Mammary epithelial cell (primary cell): ENCODE measurements around the gene OTOGL.

ENCODE experiments used
- EZH2 ChIP-seq: IDR thresholded peaks from 2 replicates; pipeline ENCODE4 v1.6.1; 2012; ENCODE audit warnings: low read length, inconsistent platforms, borderline replicate concordance
- TF ChIP-seq, protein P1 (sequence below), 2 donors: IDR thresholded peaks in 1 of 2; conservative IDR thresholded peaks in 1 of 2; 2 replicates each; pipeline ENCODE4 v1.5.1; 2011 to 2012; ENCODE audit warnings: inconsistent platforms in 2 of 2, low read length in 2 of 2, mild to moderate bottlenecking in 2 of 2, control low read depth in 1 of 2, low read depth in 1 of 2; ENCODE audit not compliant: insufficient read depth in 1 of 2; ENCODE audit errors: extremely low read depth in 1 of 2

DNA sequence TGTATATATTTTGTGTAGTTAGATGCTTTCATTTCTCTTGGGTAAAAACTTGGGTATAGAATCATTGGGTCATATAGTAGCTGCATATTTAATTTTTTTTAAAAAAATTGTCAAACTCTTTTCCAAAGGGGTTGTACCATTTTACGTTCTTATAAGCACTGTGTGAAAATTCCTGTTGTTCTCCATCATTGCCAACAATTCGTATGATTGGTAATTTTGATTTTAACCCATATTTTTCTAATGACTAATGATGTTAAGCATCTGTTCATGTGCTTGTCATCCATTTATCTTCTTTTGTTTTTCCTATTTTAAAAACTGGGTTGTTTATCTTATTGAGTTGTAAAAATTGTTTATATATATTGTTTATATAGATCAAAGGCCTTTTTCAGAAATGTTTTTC lies 77.4 kb downstream of the OTOGL start:
- TF ChIP-seq EZH2 = no peak
- TF ChIP-seq, protein P1, sequence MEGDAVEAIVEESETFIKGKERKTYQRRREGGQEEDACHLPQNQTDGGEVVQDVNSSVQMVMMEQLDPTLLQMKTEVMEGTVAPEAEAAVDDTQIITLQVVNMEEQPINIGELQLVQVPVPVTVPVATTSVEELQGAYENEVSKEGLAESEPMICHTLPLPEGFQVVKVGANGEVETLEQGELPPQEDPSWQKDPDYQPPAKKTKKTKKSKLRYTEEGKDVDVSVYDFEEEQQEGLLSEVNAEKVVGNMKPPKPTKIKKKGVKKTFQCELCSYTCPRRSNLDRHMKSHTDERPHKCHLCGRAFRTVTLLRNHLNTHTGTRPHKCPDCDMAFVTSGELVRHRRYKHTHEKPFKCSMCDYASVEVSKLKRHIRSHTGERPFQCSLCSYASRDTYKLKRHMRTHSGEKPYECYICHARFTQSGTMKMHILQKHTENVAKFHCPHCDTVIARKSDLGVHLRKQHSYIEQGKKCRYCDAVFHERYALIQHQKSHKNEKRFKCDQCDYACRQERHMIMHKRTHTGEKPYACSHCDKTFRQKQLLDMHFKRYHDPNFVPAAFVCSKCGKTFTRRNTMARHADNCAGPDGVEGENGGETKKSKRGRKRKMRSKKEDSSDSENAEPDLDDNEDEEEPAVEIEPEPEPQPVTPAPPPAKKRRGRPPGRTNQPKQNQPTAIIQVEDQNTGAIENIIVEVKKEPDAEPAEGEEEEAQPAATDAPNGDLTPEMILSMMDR (conservative IDR thresholded peaks at IDR 0.05 in 1 of 2, IDR thresholded peaks at IDR 0.05 in 1 of 2; ENCODE audit: extremely low read depth in 1 of 2, insufficient read depth in 1 of 2, low read depth in 1 of 2, low read length in 2 of 2) = no peak
